OCI-LY7 (cell line): ENCODE data around the gene B3GNT3. TPM values are rescaled to one million over a fixed set of nuclear protein-coding genes. Genes with fewer than 3 reads are reported as not detected.
A peak's percentile ranks its signal among the peaks of the same experiment; 100 is the strongest.

Experiments used
- BruUV-seq: library from RNA; stranded (reverse); fragments of 400-500 nt; replicated peaks from 2 replicates; lab custom pipeline; 2021; lab: Mats Ljungman, UMichigan
- CTCF ChIA-PET: fragments of 300-600 bp; sonication (Branson Sonifier 250); formaldehyde crosslinking; loops from one replicate; lab custom pipeline; 2022; ENCODE audit warnings: antibody characterized with exemption; ENCODE audit not compliant: unreplicated experiment; lab: Charles Lee
- POLR2A ChIA-PET: fragments of 300-600 bp; sonication (Branson Sonifier 250); formaldehyde crosslinking; loops from one replicate; lab custom pipeline; 2022; ENCODE audit warnings: antibody characterized with exemption; lab: Charles Lee
- DNase-seq: peaks from one replicate; pipeline ENCODE4 v3.0.0-alpha.2; 2015; ENCODE audit warnings: low spot score
- H2AFZ ChIP-seq: fragments of 200-600 bp; sonication (generic), shearing (Covaris generic); 2 replicates; pipeline ENCODE4 v1.6.1; 2014; ENCODE audit warnings: mild to moderate bottlenecking, antibody characterized with exemption, low read length, moderate library complexity
- H3K27ac ChIP-seq: fragments of 200-600 bp; sonication (generic); 2 replicates; pipeline ENCODE4 v1.5.1; 2014; ENCODE audit warnings: mixed run types, low read depth, mild to moderate bottlenecking, moderate library complexity, low read length, inconsistent platforms; ENCODE audit not compliant: poor library complexity, severe bottlenecking
- H3K36me3 ChIP-seq: fragments of 200-600 bp; sonication (generic); 2 replicates; pipeline ENCODE4 v1.6.1; 2014; ENCODE audit warnings: mild to moderate bottlenecking, antibody characterized with exemption, low read length, moderate library complexity, mixed read lengths; ENCODE audit not compliant: insufficient read depth
- H3K4me1 ChIP-seq: fragments of 200-600 bp; sonication (generic); 2 replicates; pipeline ENCODE4 v1.5.1; 2014; ENCODE audit warnings: mild to moderate bottlenecking, low read length; ENCODE audit not compliant: insufficient read depth, poor library complexity, severe bottlenecking
- H3K4me2 ChIP-seq: fragments of 200-600 bp; sonication (generic); 2 replicates; pipeline ENCODE4 v1.6.1; 2014; ENCODE audit warnings: mild to moderate bottlenecking, low read length
- H3K4me3 ChIP-seq: fragments of 200-600 bp; sonication (generic); 2 replicates; pipeline ENCODE4 v1.5.1; 2014; ENCODE audit warnings: mild to moderate bottlenecking, low read depth, low read length; ENCODE audit not compliant: poor library complexity, severe bottlenecking
- H3K79me2 ChIP-seq: fragments of 200-600 bp; sonication (generic); 2 replicates; pipeline ENCODE4 v1.6.1; 2016; ENCODE audit warnings: low read depth, mild to moderate bottlenecking, low read length, moderate library complexity, mixed read lengths; ENCODE audit not compliant: insufficient read depth
- H3K9me2 ChIP-seq: fragments of 200-600 bp; sonication (generic); 2 replicates; pipeline ENCODE4 v1.6.1; 2016; ENCODE audit warnings: mild to moderate bottlenecking, low read length, mixed read lengths; ENCODE audit not compliant: insufficient read depth
- H3K9me3 ChIP-seq: fragments of 200-600 bp; sonication (generic); 2 replicates; pipeline ENCODE4 v1.6.1; 2014; ENCODE audit warnings: mild to moderate bottlenecking, mixed run types, low read length, mixed read lengths
- H4K20me1 ChIP-seq: fragments of 200-600 bp; sonication (generic); 2 replicates; pipeline ENCODE4 v1.6.1; 2014; ENCODE audit warnings: mild to moderate bottlenecking, antibody characterized with exemption, low read length, moderate library complexity, mixed read lengths; ENCODE audit not compliant: insufficient read depth
- CTCF ChIP-seq: fragments of 200-600 bp; sonication (generic); conservative IDR thresholded peaks from 2 replicates; pipeline ENCODE4 v1.5.1; 2014; ENCODE audit warnings: mild to moderate bottlenecking, antibody characterized with exemption, low read length, moderate library complexity, mixed read lengths
- EZH2phosphoT487 ChIP-seq: fragments of 200-600 bp; sonication (generic); IDR thresholded peaks from 2 replicates; pipeline ENCODE4 v1.6.1; 2018; ENCODE audit warnings: low read depth, borderline replicate concordance, mild to moderate bottlenecking, mixed run types, antibody characterized with exemption, low read length, moderate library complexity, mixed read lengths
- intact Hi-C: fragments of 100-400 bp; cut with micrococcal nuclease; formaldehyde crosslinking; loops from one replicate; pipeline ENCODE4 v1.10.0; 2022; ENCODE audit not compliant: unreplicated experiment
- total RNA-seq, 2 experiments: library from RNA; depleted of rRNA in 1 of 2; stranded (reverse); fragments of >200 nt in 1 of 2; shearing (Covaris generic) in 1 of 2; gene quantifications; 2 replicates each; pipeline ENCODE4 v1.2.3, GENCODE V29; 2014 to 2022

B3GNT3 gene
- total RNA-seq, 2 experiments from 2014 or later, result not detected

- H3K79me2 ChIP-seq, result no peaks in the 10 kb centered on the region
- H3K9me2 ChIP-seq, result no peaks in the 10 kb centered on the region
- H4K20me1 ChIP-seq, result no peaks in the 10 kb centered on the region
- DNase-seq, result no peak
- peaks cover 24% of the 10 kb centered on the region for H3K36me3 ChIP-seq
- intact Hi-C loops, result no loop called here
- H3K9me3 ChIP-seq, result no peaks in the 10 kb centered on the region
- TF ChIP-seq EZH2phosphoT487, result no peak
- TF ChIP-seq CTCF, result no peak
- no peak overlapping the region for H3K27ac ChIP-seq
- H3K4me2 ChIP-seq, result no peak overlapping the region
- no TSS peak for BruUV-seq
- ChIA-PET POLR2A (interaction anchor here (0.6 kb wide), 1 partner anchor 30 kb away, joined by 3 read pairs; no protein-coding TSS in a partner anchor), CTCF (no interaction called here)
- H2AFZ ChIP-seq, result no peak overlapping the region
- no peak overlapping the region for H3K4me3 ChIP-seq
- no peaks in the 10 kb centered on the region for H3K4me1 ChIP-seq
Measured at GRCh38 chr19:17834350-17835181, 39.6 kb downstream of the B3GNT3 start.

- ChIA-PET POLR2A (no interaction called here), CTCF (no interaction called here)
- DNase-seq, result no peak
- Histone ChIP-seq H3K9me3 (no peaks in the 10 kb centered on the region), H3K36me3 (peaks cover 24% of the 10 kb centered on the region), H3K9me2 (no peaks in the 10 kb centered on the region), H3K4me1 (no peaks in the 10 kb centered on the region), H3K79me2 (no peaks in the 10 kb centered on the region), H3K4me2 (no peak overlapping the region), H3K4me3 (no peak overlapping the region), H4K20me1 (no peaks in the 10 kb centered on the region), H2AFZ (no peak overlapping the region), H3K27ac (no peak overlapping the region)
- TF ChIP-seq CTCF (no peak), EZH2phosphoT487 (no peak)
- TSS peak; percentile 49 for BruUV-seq
- intact Hi-C loops, result no loop called here
Measured at GRCh38 chr19:17835182-17836006, 40.5 kb downstream of the B3GNT3 start.
